WTC11 (cell line): ENCODE results near the gene KCNAB3. TPM values are rescaled to one million over a fixed set of nuclear protein-coding genes. Genes with fewer than 3 reads are reported as not detected.

ENCODE experiments used
- ATAC-seq: fragments of 200-7000 bp; cut with Tn5 transposase; 2 replicates; pipeline ENCODE4 v1.10.0; 2021; ENCODE audit warnings: mild to moderate bottlenecking, moderate library complexity
- CTCF ChIA-PET: fragments of 300-600 bp; sonication (Branson Sonifier 250); formaldehyde crosslinking; loops from one replicate; lab custom pipeline; 2021; ENCODE audit warnings: antibody characterized with exemption; lab: Charles Lee
- POLR2A ChIA-PET: fragments of 350-600 bp; sonication (Branson Sonifier 250); formaldehyde crosslinking; loops from one replicate; lab custom pipeline; 2021; ENCODE audit warnings: antibody characterized with exemption; lab: Charles Lee
- DNase-seq: peaks from one replicate; pipeline ENCODE4 v3.0.0; 2021; ENCODE audit warnings: low spot score
- H3K27ac Mint-ChIP-seq: 2 replicates; pipeline ENCODE4 v1.8.0; 2021; ENCODE audit warnings: mixed read lengths
- H3K27me3 Mint-ChIP-seq: 2 replicates; pipeline ENCODE4 v1.8.0; 2021; ENCODE audit warnings: low read depth, mild to moderate bottlenecking, moderate library complexity, mixed read lengths
- H3K36me3 Mint-ChIP-seq: 2 replicates; pipeline ENCODE4 v1.8.0; 2021; ENCODE audit warnings: mixed read lengths
- H3K4me1 Mint-ChIP-seq: 2 replicates; pipeline ENCODE4 v1.8.0; 2022; ENCODE audit warnings: mixed read lengths
- H3K4me3 Mint-ChIP-seq: 2 replicates; pipeline ENCODE4 v1.8.0; 2021; ENCODE audit warnings: mild to moderate bottlenecking, moderate library complexity, mixed read lengths
- H3K9me3 Mint-ChIP-seq: 2 replicates; pipeline ENCODE4 v1.8.0; 2021; ENCODE audit warnings: mixed read lengths
- ESRRA ChIP-seq: sonication (generic); formaldehyde crosslinking; IDR thresholded peaks from 2 replicates; pipeline ENCODE4 v1.8.1; 2022; ENCODE audit warnings: mild to moderate bottlenecking, missing genetic modification reagents, borderline replicate concordance
- FOXP1 ChIP-seq: sonication (generic); formaldehyde crosslinking; IDR thresholded peaks from 2 replicates; pipeline ENCODE4 v1.8.0; 2022; ENCODE audit warnings: missing genetic modification reagents, mild to moderate bottlenecking, moderate library complexity, borderline replicate concordance
- NFE2L1 ChIP-seq: sonication (generic); formaldehyde crosslinking; IDR thresholded peaks from 2 replicates; pipeline ENCODE4 v1.8.1; 2023; ENCODE audit warnings: missing genetic modification reagents
- PRRX2 ChIP-seq: fragments of 250-450 bp; sonication (Bioruptor Pico); IDR thresholded peaks from 2 replicates; pipeline ENCODE4 v1.8.0; 2021; ENCODE audit warnings: mild to moderate bottlenecking
- SMAD3 ChIP-seq: sonication (generic); formaldehyde crosslinking; IDR thresholded peaks from 2 replicates; pipeline ENCODE4 v1.8.0; 2022; ENCODE audit warnings: missing genetic modification reagents, mild to moderate bottlenecking, borderline replicate concordance
- SP1 ChIP-seq: sonication (generic); formaldehyde crosslinking; conservative IDR thresholded peaks from 2 replicates; pipeline ENCODE4 v1.8.1; 2022; ENCODE audit warnings: missing genetic modification reagents
- TCF7 ChIP-seq: sonication (generic); formaldehyde crosslinking; IDR thresholded peaks from 2 replicates; pipeline ENCODE4 v1.8.0; 2022; ENCODE audit warnings: mild to moderate bottlenecking, low read depth, missing genetic modification reagents, moderate library complexity
- ZNF263 ChIP-seq: sonication (generic); formaldehyde crosslinking; IDR thresholded peaks from 2 replicates; pipeline ENCODE4 v1.8.1; 2022; ENCODE audit warnings: low read depth, mild to moderate bottlenecking, moderate library complexity, missing genetic modification reagents
- ZNF423 ChIP-seq: fragments of 250-450 bp; sonication (Bioruptor Pico); IDR thresholded peaks from 2 replicates; pipeline ENCODE4 v2.1.2; 2022; ENCODE audit warnings: mild to moderate bottlenecking, moderate library complexity
- total RNA-seq: library from RNA; stranded (reverse); gene quantifications from 3 replicates; pipeline ENCODE4 v1.2.3, GENCODE V29; 2021
- TF ChIP-seq, protein P1 (sequence below): sonication (generic); formaldehyde crosslinking; IDR thresholded peaks from 2 replicates; pipeline ENCODE4 v1.8.0; 2022; ENCODE audit warnings: mild to moderate bottlenecking, missing genetic modification reagents
- TF ChIP-seq, protein P2 (sequence below): sonication (generic); formaldehyde crosslinking; IDR thresholded peaks from 2 replicates; pipeline ENCODE4 v1.8.0; 2023; ENCODE audit warnings: missing genetic modification reagents, mild to moderate bottlenecking, borderline replicate concordance
- TF ChIP-seq, protein P3 (sequence below): sonication (generic); formaldehyde crosslinking; IDR thresholded peaks from 2 replicates; pipeline ENCODE4 v1.8.0; 2023; ENCODE audit warnings: mild to moderate bottlenecking, missing genetic modification reagents
- TF ChIP-seq, protein P4 (sequence below): sonication (generic); formaldehyde crosslinking; IDR thresholded peaks from 2 replicates; pipeline ENCODE4 v1.8.1; 2022; ENCODE audit warnings: missing genetic modification reagents, borderline replicate concordance
- TF ChIP-seq, protein P5 (sequence below): sonication (generic); formaldehyde crosslinking; conservative IDR thresholded peaks from 2 replicates; pipeline ENCODE4 v1.8.1; 2023; ENCODE audit warnings: mild to moderate bottlenecking, low read depth, missing genetic modification reagents, moderate library complexity

The KCNAB3 gene
- total RNA-seq, 1 experiment from 2014 or later = 3.2 TPM

DNA sequence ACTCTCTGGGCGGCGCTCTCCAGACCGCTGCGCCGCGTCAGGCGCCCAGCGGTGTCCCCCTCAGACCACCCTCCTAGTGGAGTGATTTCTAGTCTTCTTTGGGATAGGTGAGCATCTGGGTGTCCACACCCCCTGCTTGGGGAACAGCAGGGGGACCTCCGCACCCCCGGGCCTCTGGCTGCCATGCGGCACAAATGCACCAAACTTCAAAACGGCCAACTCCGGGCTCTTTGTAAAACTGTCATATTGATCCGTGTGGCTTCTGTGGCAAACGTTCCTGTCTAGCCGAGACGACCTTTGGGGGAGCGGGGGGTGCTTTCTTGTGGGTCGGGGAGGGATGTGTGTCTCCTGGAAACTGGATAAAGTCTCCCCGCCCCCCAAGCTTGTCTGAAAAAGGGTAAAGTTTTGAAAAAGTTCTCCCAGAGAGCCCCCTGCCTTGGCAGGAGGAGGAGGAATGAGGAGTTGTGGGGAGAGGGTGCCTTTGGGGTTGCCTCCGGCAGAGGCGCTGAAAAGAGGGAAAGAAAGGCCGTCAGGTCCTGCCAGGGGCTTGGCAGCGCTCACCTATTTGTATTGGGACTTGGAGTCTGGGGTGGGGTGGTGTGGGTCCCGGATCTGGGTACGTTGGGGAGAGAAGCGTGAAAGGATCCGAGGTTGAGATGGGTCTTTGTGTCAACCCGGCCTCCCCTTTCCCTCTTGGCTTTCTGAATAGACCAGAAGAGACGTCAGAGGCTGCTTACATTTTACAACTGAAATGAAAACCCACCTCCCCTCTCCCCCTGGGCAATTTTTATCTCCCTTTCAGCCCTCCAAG is 43.2 kb downstream of the KCNAB3 start:
- H3K36me3 Mint-ChIP-seq = no peaks in the 10 kb centered on the region; the same call in 1 of the 2 replicates
- peak; percentile 46 for DNase-seq
- TF ChIP-seq ZNF423 (CRISPR knock-in tag) (peak; percentile 78; the same call in 1 of the 2 replicates), ZNF263 (CRISPR knock-in tag) (no peak), PRRX2 (CRISPR knock-in tag) (no peak)
- TF ChIP-seq, protein P1, sequence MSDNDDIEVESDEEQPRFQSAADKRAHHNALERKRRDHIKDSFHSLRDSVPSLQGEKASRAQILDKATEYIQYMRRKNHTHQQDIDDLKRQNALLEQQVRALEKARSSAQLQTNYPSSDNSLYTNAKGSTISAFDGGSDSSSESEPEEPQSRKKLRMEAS (CRISPR knock-in tag) = 0 out of 2 replicates have a peak, but pooled peaks have one; percentile 15
- TF ChIP-seq, protein P2, sequence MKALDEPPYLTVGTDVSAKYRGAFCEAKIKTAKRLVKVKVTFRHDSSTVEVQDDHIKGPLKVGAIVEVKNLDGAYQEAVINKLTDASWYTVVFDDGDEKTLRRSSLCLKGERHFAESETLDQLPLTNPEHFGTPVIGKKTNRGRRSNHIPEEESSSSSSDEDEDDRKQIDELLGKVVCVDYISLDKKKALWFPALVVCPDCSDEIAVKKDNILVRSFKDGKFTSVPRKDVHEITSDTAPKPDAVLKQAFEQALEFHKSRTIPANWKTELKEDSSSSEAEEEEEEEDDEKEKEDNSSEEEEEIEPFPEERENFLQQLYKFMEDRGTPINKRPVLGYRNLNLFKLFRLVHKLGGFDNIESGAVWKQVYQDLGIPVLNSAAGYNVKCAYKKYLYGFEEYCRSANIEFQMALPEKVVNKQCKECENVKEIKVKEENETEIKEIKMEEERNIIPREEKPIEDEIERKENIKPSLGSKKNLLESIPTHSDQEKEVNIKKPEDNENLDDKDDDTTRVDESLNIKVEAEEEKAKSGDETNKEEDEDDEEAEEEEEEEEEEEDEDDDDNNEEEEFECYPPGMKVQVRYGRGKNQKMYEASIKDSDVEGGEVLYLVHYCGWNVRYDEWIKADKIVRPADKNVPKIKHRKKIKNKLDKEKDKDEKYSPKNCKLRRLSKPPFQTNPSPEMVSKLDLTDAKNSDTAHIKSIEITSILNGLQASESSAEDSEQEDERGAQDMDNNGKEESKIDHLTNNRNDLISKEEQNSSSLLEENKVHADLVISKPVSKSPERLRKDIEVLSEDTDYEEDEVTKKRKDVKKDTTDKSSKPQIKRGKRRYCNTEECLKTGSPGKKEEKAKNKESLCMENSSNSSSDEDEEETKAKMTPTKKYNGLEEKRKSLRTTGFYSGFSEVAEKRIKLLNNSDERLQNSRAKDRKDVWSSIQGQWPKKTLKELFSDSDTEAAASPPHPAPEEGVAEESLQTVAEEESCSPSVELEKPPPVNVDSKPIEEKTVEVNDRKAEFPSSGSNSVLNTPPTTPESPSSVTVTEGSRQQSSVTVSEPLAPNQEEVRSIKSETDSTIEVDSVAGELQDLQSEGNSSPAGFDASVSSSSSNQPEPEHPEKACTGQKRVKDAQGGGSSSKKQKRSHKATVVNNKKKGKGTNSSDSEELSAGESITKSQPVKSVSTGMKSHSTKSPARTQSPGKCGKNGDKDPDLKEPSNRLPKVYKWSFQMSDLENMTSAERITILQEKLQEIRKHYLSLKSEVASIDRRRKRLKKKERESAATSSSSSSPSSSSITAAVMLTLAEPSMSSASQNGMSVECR (CRISPR knock-in tag) = peak; percentile 26; the same call in 1 of the 2 replicates
- TF ChIP-seq, all 79 proteins: peak for 3
- ChIA-PET POLR2A (no interaction called here), CTCF (interaction anchor here (0.7 to 1.3 kb wide), 3 partner anchors 30 to 131 kb away, joined by 3 to 5 read pairs (median 4); partner anchors contain the start of gene RNF227)
- Mint-ChIP-seq H3K4me1 (peaks cover 10% of the 10 kb centered on the region), H3K27ac (peak overlapping the region; percentile 81), H3K9me3 (no peaks in the 10 kb centered on the region), H3K4me3 (no peak overlapping the region), H3K27me3 (no peaks in the 10 kb centered on the region; the same call in 1 of the 2 replicates)
- peak; percentile 10 for ATAC-seq

DNA sequence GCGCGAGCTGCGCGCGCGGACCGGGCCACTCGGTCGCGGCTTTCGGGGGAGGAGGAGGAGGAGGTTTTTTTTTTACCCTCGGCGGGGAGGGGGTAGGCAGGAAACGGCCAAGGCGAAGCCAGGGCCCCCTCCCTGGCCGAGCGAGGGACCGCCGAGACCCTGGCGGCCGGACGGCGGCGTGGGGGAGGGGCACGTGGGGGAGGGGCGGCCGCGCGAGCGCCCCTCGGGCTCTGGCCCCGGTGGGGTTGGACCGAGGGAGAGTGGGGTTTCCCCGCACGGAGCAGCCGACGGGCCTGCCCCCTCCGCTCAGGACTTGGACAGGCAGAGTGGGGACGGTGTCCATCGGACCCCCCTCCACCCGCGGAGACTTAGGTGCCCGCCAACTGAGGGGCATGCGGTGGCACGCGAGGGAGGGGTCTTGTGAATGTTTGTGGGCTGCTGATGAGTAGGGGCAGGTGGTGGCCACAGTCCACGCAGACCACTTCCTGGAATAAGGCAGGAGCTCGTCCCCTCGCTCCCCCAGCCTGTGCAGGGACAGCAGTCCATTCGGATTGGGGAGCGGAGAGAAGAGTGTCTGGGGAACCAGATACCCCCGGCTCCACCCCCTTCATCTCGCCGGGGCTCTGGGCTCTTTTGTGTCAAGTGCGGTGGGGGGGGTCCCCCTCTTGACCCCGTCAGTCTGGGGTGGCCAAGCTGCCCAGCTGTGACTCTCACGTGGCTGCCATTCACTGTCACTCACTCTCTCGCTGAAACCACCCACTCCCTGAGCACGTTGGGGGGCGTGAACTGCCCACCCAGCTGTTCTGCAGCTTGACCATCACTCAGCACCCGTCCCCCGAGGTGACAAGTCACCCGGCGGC is 44.1 kb downstream of the KCNAB3 start:
- POLR2A ChIA-PET = interaction anchor here (1.1 kb wide), 1 partner anchor 29 kb away, joined by 4 read pairs; the partner anchor contains the start of gene NAA38
- TF ChIP-seq, protein P3, sequence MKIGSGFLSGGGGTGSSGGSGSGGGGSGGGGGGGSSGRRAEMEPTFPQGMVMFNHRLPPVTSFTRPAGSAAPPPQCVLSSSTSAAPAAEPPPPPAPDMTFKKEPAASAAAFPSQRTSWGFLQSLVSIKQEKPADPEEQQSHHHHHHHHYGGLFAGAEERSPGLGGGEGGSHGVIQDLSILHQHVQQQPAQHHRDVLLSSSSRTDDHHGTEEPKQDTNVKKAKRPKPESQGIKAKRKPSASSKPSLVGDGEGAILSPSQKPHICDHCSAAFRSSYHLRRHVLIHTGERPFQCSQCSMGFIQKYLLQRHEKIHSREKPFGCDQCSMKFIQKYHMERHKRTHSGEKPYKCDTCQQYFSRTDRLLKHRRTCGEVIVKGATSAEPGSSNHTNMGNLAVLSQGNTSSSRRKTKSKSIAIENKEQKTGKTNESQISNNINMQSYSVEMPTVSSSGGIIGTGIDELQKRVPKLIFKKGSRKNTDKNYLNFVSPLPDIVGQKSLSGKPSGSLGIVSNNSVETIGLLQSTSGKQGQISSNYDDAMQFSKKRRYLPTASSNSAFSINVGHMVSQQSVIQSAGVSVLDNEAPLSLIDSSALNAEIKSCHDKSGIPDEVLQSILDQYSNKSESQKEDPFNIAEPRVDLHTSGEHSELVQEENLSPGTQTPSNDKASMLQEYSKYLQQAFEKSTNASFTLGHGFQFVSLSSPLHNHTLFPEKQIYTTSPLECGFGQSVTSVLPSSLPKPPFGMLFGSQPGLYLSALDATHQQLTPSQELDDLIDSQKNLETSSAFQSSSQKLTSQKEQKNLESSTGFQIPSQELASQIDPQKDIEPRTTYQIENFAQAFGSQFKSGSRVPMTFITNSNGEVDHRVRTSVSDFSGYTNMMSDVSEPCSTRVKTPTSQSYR = peak; percentile 49; the same call in 1 of the 2 replicates
- TF ChIP-seq, protein P4, sequence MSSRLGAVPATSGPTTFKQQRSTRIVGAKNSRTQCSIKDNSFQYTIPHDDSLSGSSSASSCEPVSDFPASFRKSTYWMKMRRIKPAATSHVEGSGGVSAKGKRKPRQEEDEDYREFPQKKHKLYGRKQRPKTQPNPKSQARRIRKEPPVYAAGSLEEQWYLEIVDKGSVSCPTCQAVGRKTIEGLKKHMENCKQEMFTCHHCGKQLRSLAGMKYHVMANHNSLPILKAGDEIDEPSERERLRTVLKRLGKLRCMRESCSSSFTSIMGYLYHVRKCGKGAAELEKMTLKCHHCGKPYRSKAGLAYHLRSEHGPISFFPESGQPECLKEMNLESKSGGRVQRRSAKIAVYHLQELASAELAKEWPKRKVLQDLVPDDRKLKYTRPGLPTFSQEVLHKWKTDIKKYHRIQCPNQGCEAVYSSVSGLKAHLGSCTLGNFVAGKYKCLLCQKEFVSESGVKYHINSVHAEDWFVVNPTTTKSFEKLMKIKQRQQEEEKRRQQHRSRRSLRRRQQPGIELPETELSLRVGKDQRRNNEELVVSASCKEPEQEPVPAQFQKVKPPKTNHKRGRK (CRISPR knock-in tag) = no peak
- TF ChIP-seq, protein P5, sequence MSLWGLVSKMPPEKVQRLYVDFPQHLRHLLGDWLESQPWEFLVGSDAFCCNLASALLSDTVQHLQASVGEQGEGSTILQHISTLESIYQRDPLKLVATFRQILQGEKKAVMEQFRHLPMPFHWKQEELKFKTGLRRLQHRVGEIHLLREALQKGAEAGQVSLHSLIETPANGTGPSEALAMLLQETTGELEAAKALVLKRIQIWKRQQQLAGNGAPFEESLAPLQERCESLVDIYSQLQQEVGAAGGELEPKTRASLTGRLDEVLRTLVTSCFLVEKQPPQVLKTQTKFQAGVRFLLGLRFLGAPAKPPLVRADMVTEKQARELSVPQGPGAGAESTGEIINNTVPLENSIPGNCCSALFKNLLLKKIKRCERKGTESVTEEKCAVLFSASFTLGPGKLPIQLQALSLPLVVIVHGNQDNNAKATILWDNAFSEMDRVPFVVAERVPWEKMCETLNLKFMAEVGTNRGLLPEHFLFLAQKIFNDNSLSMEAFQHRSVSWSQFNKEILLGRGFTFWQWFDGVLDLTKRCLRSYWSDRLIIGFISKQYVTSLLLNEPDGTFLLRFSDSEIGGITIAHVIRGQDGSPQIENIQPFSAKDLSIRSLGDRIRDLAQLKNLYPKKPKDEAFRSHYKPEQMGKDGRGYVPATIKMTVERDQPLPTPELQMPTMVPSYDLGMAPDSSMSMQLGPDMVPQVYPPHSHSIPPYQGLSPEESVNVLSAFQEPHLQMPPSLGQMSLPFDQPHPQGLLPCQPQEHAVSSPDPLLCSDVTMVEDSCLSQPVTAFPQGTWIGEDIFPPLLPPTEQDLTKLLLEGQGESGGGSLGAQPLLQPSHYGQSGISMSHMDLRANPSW (CRISPR knock-in tag) = no peak
- TF ChIP-seq TCF7 (no peak; the same call in 1 of the 2 replicates), SP1 (CRISPR knock-in tag) (peak; percentile 19; the same call in 1 of the 2 replicates), ESRRA (CRISPR knock-in tag) (no peak), NFE2L1 (CRISPR knock-in tag) (0 out of 2 replicates have a peak, but pooled peaks have one; percentile 24), FOXP1 (CRISPR knock-in tag) (0 out of 2 replicates have a peak, but pooled peaks have one; percentile 44), SMAD3 (CRISPR knock-in tag) (no peak)
- TF ChIP-seq, all 79 proteins: peak for 4
- H3K36me3 Mint-ChIP-seq = no peaks in the 10 kb centered on the region
- CTCF ChIA-PET = interaction anchor here (0.7 to 1.3 kb wide), 5 partner anchors 30 to 175 kb away, joined by 3 to 5 read pairs (median 4); partner anchors contain the start of gene RNF227
- ATAC-seq = peak; percentile 11; the same call in 1 of the 2 replicates
- H3K27ac Mint-ChIP-seq = peak overlapping the region; percentile 81
- H3K4me1 Mint-ChIP-seq = peaks cover 10% of the 10 kb centered on the region
- DNase-seq = peak; percentile 53
- H3K9me3 Mint-ChIP-seq = no peaks in the 10 kb centered on the region
- no peaks in the 10 kb centered on the region; the same call in 1 of the 2 replicates for H3K27me3 Mint-ChIP-seq
- no peak overlapping the region; the same call in none of the 2 replicates for H3K4me3 Mint-ChIP-seq
